DND-41 (cell line): Measurements from ENCODE around the gene PXK.
A peak's percentile ranks its signal among the peaks of the same experiment; 100 is the strongest.

Experiments used
- ATAC-seq: fragments of 200-7000 bp; cut with Tn5 transposase; 3 replicates; pipeline ENCODE4 v1.9.1; 2021; ENCODE audit warnings: low read depth; ENCODE audit not compliant: insufficient read depth
- DNase-seq: peaks from one replicate; pipeline ENCODE4 v3.0.0-alpha.2; 2020
- H2AFZ ChIP-seq: 2 replicates; pipeline ENCODE4 v1.6.0; 2012; ENCODE audit warnings: low read depth, low read length
- H3K27ac ChIP-seq: 2 replicates; pipeline ENCODE4 v1.5.1; 2012; ENCODE audit warnings: low read length, inconsistent platforms
- H3K27me3 ChIP-seq: fragments of 200-600 bp; sonication (generic); 2 replicates; pipeline ENCODE4 v1.6.0; 2012; ENCODE audit warnings: low read length, mild to moderate bottlenecking, inconsistent platforms; ENCODE audit not compliant: insufficient read depth, poor library complexity
- H3K36me3 ChIP-seq: 2 replicates; pipeline ENCODE4 v1.5.1; 2012; ENCODE audit warnings: low read length, inconsistent platforms; ENCODE audit not compliant: insufficient read depth
- H3K4me1 ChIP-seq: 2 replicates; pipeline ENCODE4 v1.5.1; 2012; ENCODE audit warnings: mild to moderate bottlenecking, low read length; ENCODE audit not compliant: insufficient read depth
- H3K4me2 ChIP-seq: 2 replicates; pipeline ENCODE4 v1.6.0; 2012; ENCODE audit warnings: mild to moderate bottlenecking, moderate library complexity, low read length, inconsistent platforms; ENCODE audit not compliant: insufficient read depth
- H3K4me3 ChIP-seq, 2 experiments: fragments of 200-600 bp in 1 of 2; shearing (Covaris generic) in 1 of 2; 2 replicates each; pipeline ENCODE4 v1.5.1; 2012 to 2016; ENCODE audit warnings: inconsistent platforms in 2 of 2, low read length in 2 of 2, mild to moderate bottlenecking in 2 of 2, low read depth in 1 of 2, moderate library complexity in 1 of 2
- H3K79me2 ChIP-seq: 2 replicates; pipeline ENCODE4 v1.6.0; 2012; ENCODE audit warnings: low read length, inconsistent platforms; ENCODE audit not compliant: insufficient read depth
- H3K9ac ChIP-seq: 2 replicates; pipeline ENCODE4 v1.6.0; 2012; ENCODE audit warnings: low read depth, mild to moderate bottlenecking, inconsistent platforms, low read length, moderate library complexity
- H3K9me3 ChIP-seq: 2 replicates; pipeline ENCODE4 v1.5.1; 2012; ENCODE audit warnings: low read length, moderate library complexity, mild to moderate bottlenecking, inconsistent platforms; ENCODE audit not compliant: insufficient read depth, severe bottlenecking
- H4K20me1 ChIP-seq: 2 replicates; pipeline ENCODE4 v1.6.0; 2012; ENCODE audit warnings: low read length; ENCODE audit not compliant: insufficient read depth
- EZH2 ChIP-seq: IDR thresholded peaks from 3 replicates; pipeline ENCODE4 v1.6.1; 2012; ENCODE audit warnings: borderline replicate concordance, low read depth, mild to moderate bottlenecking, moderate library complexity, low read length, inconsistent platforms; ENCODE audit not compliant: severe bottlenecking
- TF ChIP-seq, protein P1 (sequence below): IDR thresholded peaks from 2 replicates; pipeline ENCODE4 v1.5.1; 2012; ENCODE audit warnings: borderline replicate concordance, low read length, moderate library complexity, mild to moderate bottlenecking; ENCODE audit not compliant: poor library complexity, severe bottlenecking; ENCODE audit errors: extremely low read depth

Gene PXK

DNA sequence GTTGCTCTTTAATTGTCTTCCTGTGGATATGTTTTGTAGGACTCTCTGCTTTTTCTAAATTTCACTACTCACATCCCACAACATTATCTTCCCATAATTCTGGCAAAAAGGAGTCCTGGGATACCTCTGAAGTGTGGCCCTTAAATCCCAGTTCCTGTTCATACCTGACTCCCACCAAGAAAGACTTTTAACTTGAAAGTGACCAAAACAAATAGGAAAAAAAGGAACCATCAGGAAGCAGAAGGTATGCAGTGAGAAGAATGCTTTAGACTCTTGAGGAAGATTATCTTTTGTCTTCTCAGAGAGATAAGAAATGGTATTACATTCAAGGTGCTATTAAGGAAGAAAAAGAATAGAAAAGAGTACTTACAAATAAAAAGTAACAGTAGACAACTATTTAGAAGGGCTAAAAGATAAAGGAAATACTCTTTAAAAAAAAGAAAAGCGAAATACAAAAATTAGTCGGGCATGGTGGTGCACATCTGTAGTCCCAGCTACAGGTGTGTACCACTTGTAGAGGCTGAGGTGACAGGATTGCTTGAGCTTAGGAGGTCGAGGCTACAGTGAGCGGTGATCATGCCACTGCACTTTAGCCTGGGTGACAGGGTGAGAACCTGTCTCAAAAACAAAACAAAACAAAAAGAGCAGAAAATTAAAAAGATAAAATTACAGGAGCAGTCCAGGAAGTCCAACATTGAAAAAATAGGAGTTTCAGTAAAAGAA lies 46.8 kb downstream of the PXK start:
- ATAC-seq (no peak), DNase-seq (no peak)
- H3K27me3 ChIP-seq: no peaks in the 10 kb centered on the region
- peaks cover 34% of the 10 kb centered on the region for H3K36me3 ChIP-seq
- no peak overlapping the region for H3K4me3 ChIP-seq
- no peaks in the 10 kb centered on the region; the same call in 1 of the 2 replicates for H4K20me1 ChIP-seq
- no peaks in the 10 kb centered on the region for H3K9me3 ChIP-seq
- H3K27ac ChIP-seq: no peak overlapping the region
- TF ChIP-seq, protein P1, sequence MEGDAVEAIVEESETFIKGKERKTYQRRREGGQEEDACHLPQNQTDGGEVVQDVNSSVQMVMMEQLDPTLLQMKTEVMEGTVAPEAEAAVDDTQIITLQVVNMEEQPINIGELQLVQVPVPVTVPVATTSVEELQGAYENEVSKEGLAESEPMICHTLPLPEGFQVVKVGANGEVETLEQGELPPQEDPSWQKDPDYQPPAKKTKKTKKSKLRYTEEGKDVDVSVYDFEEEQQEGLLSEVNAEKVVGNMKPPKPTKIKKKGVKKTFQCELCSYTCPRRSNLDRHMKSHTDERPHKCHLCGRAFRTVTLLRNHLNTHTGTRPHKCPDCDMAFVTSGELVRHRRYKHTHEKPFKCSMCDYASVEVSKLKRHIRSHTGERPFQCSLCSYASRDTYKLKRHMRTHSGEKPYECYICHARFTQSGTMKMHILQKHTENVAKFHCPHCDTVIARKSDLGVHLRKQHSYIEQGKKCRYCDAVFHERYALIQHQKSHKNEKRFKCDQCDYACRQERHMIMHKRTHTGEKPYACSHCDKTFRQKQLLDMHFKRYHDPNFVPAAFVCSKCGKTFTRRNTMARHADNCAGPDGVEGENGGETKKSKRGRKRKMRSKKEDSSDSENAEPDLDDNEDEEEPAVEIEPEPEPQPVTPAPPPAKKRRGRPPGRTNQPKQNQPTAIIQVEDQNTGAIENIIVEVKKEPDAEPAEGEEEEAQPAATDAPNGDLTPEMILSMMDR: no peak
- TF ChIP-seq EZH2: no peak
- no peak overlapping the region for H2AFZ ChIP-seq
- H3K79me2 ChIP-seq: peaks cover 36% of the 10 kb centered on the region
- H3K9ac ChIP-seq: no peak overlapping the region
- no peaks in the 10 kb centered on the region for H3K4me1 ChIP-seq
- no peak overlapping the region for H3K4me2 ChIP-seq

DNA sequence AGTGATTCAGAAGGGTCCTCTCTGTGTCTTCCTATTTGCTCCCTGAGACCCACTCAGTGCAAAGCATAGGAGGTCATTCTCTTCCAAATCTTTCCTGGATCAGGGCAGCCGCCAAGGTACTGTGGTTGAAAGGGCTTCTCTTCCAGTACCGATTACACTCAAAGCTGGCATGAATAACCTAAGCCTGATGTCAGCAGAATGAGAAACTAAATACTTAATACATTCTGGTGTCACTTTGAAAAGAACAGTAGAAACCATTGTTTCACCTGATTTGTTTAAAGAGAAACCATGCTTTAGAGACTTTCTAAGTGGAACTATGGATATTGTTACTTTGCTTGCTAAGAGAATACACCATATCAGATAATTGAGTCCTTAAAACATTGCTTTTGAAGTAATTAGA lies 50.8 kb downstream of the PXK start:
- H3K9me3 ChIP-seq: no peaks in the 10 kb centered on the region
- H3K4me1 ChIP-seq: no peaks in the 10 kb centered on the region
- no peak overlapping the region for H3K27ac ChIP-seq
- peaks cover 13% of the 10 kb centered on the region; the same call in 1 of the 2 replicates for H4K20me1 ChIP-seq
- H3K4me3 ChIP-seq: no peak overlapping the region
- peaks cover 58% of the 10 kb centered on the region for H3K36me3 ChIP-seq
- H3K4me2 ChIP-seq: no peak overlapping the region
- TF ChIP-seq, protein P1: no peak
- TF ChIP-seq EZH2: no peak
- ATAC-seq (no peak), DNase-seq (no peak)
- no peaks in the 10 kb centered on the region for H3K27me3 ChIP-seq
- no peak overlapping the region for H2AFZ ChIP-seq
- H3K79me2 ChIP-seq: peaks cover 35% of the 10 kb centered on the region
- H3K9ac ChIP-seq: no peak overlapping the region

DNA sequence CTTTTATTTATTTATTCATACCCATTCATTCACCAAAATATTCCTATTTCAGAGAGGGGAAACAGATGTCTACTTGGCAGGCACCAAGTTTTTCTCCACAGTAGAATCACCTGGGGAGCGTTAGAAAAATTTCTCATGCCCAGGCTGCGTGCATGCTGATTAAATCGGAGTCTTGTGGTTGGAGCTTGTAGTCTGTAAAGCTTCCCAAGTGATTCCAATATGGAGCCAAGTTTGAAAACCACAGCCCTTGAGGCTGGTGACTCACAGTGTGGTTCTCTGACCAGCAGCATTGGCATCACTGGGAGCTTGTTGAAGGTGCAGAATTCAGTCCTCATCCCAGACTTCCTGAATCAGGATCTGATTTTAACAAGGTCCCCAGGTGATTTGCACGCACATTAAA lies 51.2 kb downstream of the PXK start:
- Histone ChIP-seq H3K36me3 (peaks cover 62% of the 10 kb centered on the region), H3K4me3 (no peak overlapping the region), H3K79me2 (peaks cover 35% of the 10 kb centered on the region), H3K9me3 (no peaks in the 10 kb centered on the region), H3K27me3 (no peaks in the 10 kb centered on the region), H3K27ac (no peak overlapping the region), H2AFZ (no peak overlapping the region), H3K4me2 (no peak overlapping the region), H3K4me1 (no peaks in the 10 kb centered on the region), H3K9ac (no peak overlapping the region), H4K20me1 (peaks cover 13% of the 10 kb centered on the region; the same call in 1 of the 2 replicates)
- ATAC-seq: 0 out of 3 replicates have a peak, but pooled peaks have one; percentile 29
- DNase-seq: no peak
- no peak for TF ChIP-seq EZH2
- TF ChIP-seq, protein P1: no peak
